NOMO-1 treated with DMSO at 0.1 percent for 48 hours (cell line): ENCODE results near the gene PLSCR4.

Source experiments
- DNase-seq: peaks from one replicate; lab custom pipeline; 2025; ENCODE audit not compliant: unreplicated experiment; lab: John Stamatoyannopoulos, UW

Gene PLSCR4

DNA sequence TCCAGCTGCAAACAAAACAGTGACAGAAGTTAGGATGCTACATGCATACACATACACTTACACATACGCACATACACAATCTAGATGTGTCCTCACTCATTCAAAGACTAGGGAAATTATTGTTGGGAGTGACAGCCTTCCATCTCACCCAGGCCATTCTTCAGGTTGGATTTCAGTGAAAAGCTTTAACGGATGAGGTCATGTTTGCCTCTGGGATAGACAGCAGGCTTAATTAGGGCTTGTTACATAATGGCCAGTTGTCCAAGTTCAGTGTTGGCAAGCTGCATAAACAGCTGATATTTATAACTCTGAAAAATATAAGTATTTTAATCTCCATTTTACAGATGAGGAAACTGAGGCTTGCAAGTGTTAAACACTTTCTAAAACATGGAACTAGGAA lies 54.1 kb downstream of the PLSCR4 start:
- no peak for DNase-seq

DNA sequence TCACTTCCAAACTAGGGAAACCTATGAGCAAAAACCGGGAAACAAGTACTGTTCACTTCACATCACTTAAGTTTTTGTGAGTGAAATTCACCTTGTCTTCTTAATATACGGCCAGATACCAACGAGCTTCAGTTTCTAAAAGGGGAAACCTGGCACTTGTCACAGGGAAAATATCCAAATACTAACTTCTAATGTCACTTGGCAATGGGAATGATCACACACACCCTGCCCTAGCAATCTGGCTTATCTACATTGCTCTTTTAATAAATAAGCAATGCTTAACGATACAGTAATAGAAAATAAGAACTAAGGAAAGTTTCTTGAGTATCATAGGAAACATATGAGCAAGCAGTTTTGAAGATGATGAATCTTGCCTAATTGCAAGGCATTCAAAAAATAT lies 55.3 kb downstream of the PLSCR4 start:
- DNase-seq, result no peak

DNA sequence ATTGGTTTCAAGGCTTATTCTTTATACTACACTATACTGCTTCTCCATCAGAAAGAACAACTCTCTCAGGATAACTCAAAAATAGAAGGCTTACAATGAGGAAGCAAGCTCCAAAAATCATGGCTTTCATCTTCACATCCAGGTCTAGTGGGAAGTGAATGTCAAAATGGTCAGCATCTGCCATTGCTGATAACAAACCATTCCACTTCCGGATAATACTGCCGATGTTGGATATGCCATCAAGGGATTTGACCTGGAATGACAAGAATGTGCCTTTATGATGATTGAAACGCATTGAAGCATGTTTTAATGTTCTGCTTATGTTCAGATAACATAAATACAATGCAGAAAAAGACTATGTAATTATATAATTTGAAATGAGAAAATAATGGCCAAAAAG lies 55.9 kb downstream of the PLSCR4 start:
- no peak for DNase-seq

DNA sequence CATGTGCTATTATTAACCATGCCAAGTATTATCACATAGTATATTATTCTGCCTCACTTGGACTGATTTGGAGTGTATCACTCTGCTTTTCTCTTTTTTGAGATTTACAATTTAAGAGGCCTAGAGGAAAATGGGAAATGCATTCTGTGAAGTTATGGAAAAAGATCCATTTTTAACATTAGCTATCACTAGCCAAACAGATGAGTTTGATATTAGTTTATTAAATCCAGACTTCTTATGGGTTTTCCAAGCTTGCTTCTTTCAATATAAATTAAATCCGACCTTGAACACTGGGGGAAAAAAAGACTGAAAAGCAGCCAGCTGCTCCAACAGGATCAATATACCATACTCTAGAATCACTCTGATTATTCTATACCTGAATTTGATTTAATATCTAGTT lies 59.9 kb downstream of the PLSCR4 start:
- DNase-seq, result no peak

DNA sequence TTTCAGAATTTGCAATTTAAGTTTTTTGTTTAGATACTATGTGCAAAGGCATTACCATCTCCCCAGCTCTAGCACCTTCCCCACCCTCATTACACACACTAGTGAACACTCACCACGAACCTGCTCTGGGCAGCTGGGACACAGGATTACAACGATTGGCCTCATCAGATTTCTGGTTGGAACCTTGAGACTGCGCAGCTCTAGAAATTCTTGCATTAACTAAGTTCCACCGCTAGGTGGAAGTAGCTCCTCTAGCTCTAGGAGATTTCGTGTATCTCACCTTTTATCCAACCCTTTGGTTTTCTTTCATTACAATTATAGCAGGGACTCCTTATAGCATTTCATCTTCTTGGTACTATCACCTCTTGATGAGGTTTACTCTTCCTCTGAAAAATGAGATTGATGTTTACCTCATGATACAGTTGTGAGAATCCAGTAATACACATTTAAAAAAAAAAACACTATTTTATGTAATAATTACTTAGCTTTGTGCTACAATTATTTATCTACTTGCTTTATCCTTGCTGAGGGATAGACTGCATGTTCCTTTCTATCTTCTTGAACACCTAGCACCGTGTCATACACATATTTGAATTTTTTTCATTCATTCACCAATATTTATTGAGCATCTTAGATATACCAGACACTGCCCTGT lies 61.3 kb downstream of the PLSCR4 start:
- DNase-seq, result peak; percentile 64

DNA sequence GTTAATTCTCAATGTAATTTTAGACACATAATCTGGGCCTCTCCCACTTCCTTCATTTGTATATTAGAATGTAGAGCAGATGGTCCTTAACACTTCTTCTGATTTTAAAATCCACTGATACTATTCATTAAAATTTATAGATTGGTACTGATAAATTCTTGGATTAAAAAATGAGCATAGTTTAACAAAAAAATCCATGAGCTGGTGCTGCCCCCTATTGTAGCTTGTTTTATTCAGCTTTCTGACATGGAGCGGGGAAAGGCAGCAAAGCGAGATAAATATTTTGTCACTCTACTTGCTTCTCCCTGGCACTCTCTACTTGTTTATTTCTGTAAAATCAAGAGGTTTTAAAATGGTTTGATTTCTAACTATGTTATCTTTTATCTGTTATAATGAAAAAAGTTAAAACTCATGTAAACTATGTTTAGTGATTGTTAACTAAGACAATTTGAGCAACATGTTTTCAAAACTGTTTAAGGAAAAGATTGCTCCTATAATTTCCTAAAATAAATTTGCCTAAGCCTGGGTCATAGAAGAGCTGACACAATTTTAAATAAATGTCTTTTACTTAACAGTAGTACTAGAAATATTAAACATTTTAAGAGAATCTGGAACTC lies 63.5 kb downstream of the PLSCR4 start:
- no peak for DNase-seq

DNA sequence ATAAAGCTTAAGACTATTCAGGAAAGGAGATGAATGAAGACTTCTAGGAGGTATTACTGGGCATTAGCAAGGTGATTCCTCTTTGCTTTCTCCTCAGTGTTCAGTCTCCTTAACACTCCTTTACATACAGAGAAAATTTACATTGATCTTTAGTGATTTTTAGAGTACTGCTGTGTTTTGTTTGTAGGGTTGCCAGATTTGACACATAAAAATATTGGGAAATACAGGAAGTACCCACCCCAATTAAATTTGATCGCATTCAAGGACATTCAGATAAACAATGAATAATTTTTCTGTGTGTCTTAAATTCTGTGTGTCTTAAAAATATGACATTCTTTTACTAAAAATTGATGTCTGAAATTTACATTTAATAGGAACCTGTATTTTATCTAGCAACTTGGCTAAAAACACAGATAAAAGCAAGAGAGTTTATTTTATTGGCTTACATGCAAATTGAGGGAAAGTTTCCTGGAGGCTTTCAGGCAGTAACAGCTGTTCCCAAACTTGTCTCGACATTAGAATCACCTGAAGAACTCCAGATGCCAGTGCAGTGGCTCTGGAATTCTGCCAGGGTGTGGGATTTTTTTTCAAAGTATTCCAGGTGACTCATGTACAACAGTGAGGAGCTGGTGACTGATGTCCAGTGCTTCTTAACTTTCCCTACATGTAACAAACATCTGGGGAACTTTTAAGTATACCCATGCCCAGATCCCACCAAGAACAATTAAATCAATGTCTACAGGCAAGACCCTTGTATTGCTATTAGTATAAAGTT lies 66.5 kb downstream of the PLSCR4 start:
- no peak for DNase-seq

DNA sequence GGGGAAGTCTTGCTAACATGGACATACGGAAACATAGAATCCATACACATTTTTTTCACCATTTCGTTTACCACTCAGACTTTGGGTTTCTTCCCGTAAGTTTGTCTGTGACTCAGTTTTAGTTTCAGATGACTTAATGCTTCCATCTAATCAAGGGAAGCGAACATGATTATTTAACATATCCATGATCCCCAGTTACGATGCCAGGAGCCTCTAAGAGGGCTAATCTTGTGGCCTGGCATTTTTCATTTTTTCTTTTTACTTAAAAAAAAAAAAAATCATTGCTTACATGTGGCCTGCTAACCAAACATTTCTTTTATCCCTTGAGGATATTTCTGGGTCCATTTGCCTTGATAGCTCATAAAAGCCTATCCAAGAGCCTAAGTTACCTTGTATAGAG lies 69.7 kb downstream of the PLSCR4 start:
- no peak for DNase-seq

DNA sequence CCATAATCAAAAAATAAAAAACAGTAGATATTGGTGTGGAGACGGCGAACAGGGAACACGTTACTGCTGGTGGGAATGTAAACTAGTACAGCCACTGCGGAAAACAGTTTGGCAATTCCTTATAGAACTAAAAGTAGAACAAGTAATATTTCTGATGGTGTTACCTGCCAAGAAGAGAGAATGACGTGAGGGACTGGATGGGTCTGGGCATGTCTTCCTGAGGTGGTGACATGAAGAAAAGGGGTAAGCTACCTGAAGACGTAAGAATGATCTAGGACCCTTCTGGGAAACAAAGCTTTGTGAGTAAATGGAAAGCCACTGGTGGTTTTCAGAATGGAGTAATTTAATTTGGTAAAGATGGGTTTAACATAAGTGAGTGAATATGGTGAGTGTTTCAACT lies 70.5 kb downstream of the PLSCR4 start:
- DNase-seq, result no peak

DNA sequence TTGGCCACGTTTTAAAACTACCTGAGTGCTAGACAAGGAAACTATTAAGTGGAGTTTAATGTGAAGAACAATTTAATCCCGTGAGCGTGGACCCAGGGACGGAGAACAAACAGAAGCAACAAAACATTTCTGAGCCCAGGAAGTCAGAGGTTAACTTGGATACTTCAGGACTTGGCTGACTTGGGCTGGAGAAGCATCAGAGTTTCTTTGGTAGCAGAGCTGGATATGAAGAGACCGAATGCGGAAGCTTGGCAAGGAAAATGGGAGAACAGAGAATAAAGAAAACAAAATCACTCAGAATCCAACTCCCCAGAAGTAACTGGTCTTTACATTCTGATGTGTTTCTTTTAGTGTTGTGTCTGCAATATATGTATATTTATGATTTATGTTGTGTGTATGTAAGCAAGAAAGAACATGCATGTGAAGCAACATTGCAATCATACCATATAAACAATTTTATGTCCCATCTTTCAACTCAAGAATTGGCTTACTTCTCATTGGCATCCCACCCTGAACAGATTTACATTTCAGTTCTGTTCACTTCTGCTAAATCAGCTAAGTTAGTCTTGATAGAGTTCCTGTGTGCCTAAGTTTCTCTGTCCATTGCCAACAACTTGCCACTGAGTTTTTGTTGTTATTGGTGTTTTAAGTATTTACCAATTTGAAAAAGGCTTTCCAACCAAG lies 72.8 kb downstream of the PLSCR4 start:
- DNase-seq, result no peak

DNA sequence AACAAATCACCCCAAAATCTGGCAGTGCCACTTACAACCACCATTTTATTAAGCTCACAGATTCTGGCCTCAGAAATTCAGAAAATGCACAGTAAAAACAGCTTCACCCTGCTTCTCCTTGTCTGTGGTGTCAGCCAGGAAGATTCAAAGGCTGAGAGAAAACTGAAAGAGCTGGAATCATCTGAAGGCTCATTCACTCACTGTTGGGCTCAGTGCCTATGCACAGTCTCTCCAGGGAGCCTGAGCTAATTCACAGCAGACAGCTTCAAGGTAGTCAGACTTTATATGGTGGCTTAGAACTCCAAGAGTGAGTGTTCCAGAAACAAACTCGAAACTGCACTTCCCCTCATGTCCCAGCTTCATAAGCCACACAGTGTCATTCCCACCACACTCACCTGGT lies 73.4 kb downstream of the PLSCR4 start:
- no peak for DNase-seq

DNA sequence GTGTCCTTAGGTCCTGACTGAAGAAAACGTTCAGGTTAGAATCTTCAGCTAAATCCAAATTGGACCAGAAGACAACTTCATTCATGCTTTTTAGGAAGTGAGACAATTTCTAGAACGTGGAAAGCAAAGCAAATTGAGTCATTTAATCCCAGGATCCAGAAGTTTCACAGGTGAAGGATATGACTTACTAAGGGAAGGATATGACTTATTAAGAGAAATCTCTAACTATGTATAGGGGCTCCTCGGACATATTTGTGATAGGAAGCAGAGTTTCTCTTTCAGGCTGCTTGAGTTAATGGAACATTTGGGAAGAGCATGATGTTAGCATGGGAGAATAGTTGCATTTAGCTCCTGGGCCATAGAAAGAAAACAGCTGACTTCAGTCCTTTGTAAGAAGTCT lies 73.8 kb downstream of the PLSCR4 start:
- DNase-seq, result no peak

DNA sequence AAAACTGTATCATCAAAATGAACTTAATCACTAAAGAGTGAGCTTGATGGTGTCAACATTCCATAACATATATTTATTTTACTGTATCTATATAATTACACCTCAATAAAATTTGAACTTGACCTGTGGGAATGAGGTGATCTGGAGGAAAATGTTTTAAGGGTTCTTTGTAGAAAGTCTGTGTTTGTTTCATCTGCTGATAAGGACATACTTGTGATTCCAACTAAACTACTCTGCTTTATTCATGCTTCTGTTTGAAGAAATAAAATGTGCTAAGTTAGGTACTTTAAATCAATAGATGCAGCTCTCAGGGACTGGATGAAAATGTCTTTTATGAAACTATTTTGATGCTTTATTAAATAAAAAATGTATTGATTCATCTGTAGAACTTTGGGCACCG lies 78.3 kb downstream of the PLSCR4 start:
- no peak for DNase-seq

DNA sequence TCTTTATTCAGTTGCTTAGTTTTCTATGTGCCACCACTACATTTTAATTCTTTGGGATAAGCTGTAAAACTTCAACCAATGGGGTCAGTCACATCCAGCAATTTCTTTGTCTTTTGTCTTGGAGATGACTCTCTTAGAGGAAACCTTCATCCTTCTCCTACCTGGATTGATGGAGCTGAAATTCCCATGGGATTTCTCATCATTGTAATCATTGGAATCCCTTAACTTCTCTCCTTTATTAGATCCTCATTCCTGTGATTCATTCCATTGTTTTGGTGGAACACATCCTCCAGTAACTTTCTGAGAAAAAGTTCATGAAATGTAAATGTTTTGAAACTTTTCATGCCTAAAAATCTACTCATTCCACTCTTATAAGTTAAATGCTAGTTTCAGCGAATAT lies 80.3 kb downstream of the PLSCR4 start:
- DNase-seq, result no peak

DNA sequence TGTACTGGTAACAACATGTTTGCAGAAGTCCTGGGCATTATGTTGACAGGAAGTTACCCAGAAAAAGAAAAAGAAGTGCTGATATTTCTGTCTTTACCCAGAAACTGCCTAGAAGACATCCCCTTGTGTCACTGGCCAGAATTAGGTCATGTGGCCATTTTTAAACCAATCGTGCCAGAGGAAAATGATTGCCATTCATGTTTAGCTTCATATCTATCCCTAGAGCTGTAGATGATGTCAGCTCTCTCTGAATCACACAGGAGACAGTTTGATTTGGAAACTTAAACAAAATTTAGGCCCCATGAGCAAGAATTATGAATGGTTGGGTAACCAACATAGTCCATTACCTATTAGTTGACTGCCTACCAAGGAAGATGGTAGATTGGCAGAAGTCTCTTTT lies 81.0 kb downstream of the PLSCR4 start:
- no peak for DNase-seq

DNA sequence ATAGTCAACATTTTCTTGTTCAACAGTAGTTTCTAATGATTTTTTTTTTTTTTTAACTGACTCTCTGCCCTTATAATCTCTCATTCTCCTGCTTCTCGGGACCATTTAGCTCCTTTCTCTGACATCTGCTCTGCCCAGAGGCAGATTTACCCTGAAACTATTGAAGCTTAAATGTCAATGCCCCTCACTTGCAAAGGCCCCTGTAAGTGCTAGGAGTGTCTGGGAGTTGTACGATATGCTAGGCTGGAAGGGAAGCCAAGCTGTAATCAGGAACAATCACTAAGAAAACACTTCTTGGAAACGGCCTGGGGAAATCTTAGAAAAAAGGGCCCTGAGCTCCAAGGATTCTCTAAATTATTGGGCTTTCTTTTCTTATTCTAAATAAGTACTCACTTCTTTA lies 84.1 kb downstream of the PLSCR4 start:
- no peak for DNase-seq

DNA sequence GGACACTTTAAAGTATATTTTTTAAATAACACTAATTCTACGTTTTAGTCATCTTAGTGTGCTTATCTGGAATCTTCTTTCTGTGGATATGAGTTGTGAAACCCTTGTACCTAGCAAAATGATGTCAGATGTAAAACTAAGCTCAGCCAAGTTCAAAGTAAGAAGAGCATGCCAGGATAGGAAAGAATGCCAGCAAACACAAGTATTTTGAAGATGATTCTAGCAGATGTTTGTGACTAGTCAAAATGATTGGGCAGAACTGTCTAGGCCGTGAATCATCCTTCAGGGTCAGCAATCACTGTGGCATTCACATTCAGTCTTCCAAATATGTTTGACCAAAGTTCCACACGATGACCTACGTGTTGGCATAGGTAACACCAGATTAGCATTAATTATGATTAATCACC lies 84.5 kb downstream of the PLSCR4 start:
- no peak for DNase-seq

DNA sequence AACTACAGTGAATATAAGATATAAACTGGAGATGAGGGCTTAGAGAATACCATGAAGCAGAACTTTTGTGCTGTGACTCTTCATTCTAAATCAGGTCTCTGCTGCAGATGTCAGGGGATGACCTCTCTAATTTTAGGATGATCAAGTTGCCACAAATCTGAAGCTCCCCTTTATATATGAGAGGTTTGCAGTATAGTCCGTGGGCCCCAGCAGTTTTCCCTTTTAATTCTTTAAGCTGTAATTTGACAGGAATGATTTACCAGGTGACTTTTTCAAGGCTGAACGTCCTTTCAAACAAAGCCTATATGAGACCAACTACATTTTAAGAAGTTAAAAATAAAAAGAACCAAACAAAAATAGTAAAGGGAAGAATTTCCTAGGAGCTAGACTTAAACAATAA lies 85.0 kb downstream of the PLSCR4 start:
- DNase-seq, result no peak

DNA sequence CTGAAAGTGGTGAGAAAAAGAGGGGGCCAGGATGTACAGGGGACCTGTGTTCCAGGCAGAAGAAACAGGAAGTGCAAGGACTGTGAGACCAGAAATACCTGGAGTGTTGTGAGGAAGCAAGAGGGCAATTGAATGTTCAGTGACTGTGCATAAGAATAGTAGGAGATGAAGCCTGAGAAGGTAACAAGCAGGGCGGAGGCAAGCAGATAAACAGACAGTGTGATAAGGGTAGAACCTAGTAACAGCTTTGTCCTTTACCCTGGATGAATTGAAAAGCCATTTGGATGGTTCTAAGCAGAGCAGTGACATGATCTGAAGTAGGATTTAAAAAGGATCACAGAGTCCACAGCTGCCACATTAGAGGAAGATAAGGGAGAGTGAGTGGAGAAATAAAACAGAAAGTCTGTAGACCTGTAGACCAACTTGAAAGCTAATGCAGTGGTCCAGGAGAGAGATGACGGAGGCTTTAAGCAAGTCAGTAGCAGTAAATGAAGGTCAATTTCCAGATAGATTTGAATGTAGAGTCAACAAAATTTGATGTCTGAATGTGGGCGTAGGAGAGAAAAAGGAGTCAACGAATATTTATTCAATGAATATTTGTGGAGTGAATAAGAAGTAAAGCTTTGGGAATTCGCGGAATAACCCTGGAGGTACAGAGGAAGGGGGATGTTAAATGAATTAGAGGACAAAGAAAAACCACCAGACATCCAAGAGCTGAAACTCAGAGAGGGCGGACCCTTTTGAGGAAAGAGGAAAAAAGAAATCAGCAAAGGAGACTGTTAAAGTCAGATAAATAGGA lies 85.7 kb downstream of the PLSCR4 start:
- DNase-seq, result no peak

DNA sequence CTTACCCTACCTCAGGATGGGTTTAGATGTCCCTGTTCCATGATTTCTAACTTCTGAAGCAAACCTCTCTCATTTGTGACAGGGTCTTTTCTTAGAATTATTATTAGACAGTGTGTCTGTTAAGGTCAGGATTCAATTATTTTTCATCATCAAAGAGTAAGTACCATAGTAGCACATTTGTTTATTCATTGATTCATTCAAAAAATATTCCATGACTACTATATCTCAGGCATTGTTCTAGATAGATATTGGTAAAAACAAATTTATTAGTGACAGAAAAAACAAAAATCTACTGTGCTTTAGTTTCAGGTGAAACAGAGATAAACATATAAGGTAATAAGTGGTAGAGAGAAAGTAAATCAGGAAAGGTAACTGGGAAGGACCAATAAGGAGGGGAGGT lies 86.4 kb downstream of the PLSCR4 start:
- no peak for DNase-seq

DNA sequence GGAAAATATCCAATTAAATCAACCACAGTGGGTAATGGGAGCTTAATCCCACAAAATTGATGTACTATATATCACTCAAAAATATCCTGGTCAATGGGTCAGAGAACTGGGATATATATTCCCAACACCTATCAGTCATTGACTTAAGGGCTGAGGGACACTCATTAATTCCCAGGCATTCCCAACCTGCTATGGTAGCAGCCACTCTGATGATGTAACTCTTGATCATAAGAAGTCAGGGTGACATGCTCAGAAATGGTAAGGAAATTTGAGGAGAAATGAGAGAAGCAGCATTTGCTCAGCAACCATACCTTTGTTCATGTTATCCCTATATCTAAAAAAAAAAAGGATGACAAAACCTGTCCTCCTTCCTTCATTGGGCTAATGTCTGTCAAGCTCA lies 86.8 kb downstream of the PLSCR4 start:
- DNase-seq, result no peak
